Measurements from ENCODE around the gene C5AR2. TPM values are rescaled to one million over a fixed set of nuclear protein-coding genes. Genes with fewer than 3 reads are reported as not detected.
A peak's percentile ranks its signal among the peaks of the same experiment; 100 is the strongest.

The C5AR2 gene
- total RNA-seq, 2 donors from 2014 or later = 0.19 to 2.6 TPM

- no peak for ATAC-seq
Observed at GRCh38 chr19:47390533-47391488, 58.8 kb downstream of the C5AR2 start.

GRCh38 chr19:47391510-47392223 is 59.7 kb downstream of the C5AR2 start:
- no peaks in the 10 kb centered on the region for H3K36me3 Mint-ChIP-seq
- H3K4me3 Mint-ChIP-seq = no peak overlapping the region
- H3K4me1 Mint-ChIP-seq (ENCODE audit: low read depth in 2 of 2) = peaks cover 10 to 17% of the 10 kb centered on the region in 2 donors
- no peak overlapping the region for H3K27ac Mint-ChIP-seq
- DNase-seq (ENCODE audit: low spot score) (peak; percentile 77), ATAC-seq (peak; percentile 73 to 76)
- H3K9me3 Mint-ChIP-seq = no peaks in the 10 kb centered on the region
- peaks cover 11 to 25% of the 10 kb centered on the region in 2 donors for H3K27me3 Mint-ChIP-seq

More at GRCh38 chr19:47390533-47391488, 58.8 kb downstream of the C5AR2 start:
- H3K27me3 Mint-ChIP-seq = peaks cover 11 to 20% of the 10 kb centered on the region in 2 donors
- H3K36me3 Mint-ChIP-seq = no peaks in the 10 kb centered on the region
- H3K9me3 Mint-ChIP-seq = no peaks in the 10 kb centered on the region
- no peak for DNase-seq (ENCODE audit: low spot score)
- H3K27ac Mint-ChIP-seq = peak overlapping the region; percentile 47 to 66
- H3K4me1 Mint-ChIP-seq (ENCODE audit: low read depth in 2 of 2) = peaks cover 10 to 17% of the 10 kb centered on the region in 2 donors
- no peak overlapping the region for H3K4me3 Mint-ChIP-seq

Other genes with a start within 250 kb of the C5AR2 start
- gene ZC3H4, start 218.4 kb upstream of the C5AR2 start, total RNA-seq = 100 to 1,000 TPM; 150 to 169 TPM
- 100 to 1,000 TPM in 1 of 2 donors, 10 to 100 TPM in 1; 95.6 to 158 TPM for gene SAE1, start 201.3 kb upstream of the C5AR2 start, total RNA-seq
- 1 to 10 TPM; 4.8 to 9.7 TPM for gene BBC3, start 101.0 kb upstream of the C5AR2 start, total RNA-seq
- gene CCDC9, start 75.7 kb upstream of the C5AR2 start, total RNA-seq = 10 to 100 TPM; 42.8 to 58.4 TPM
- 10 to 100 TPM; 14.0 to 16.1 TPM for gene INAFM1, start 57.3 kb upstream of the C5AR2 start, total RNA-seq
- 1 to 10 TPM; 1.3 to 7.6 TPM for gene C5AR1, start 22.3 kb upstream of the C5AR2 start, total RNA-seq
- gene DHX34, start 17.1 kb downstream of the C5AR2 start, total RNA-seq = 10 to 100 TPM; 17.7 to 43.9 TPM
- gene MEIS3, start 87.4 kb downstream of the C5AR2 start, total RNA-seq = not detected
- gene SLC8A2, start 139.7 kb downstream of the C5AR2 start, total RNA-seq = not detected
- 10 to 100 TPM in 1 of 2 donors, 1 to 10 TPM in 1; 4.9 to 11.4 TPM for gene KPTN, start 152.0 kb downstream of the C5AR2 start, total RNA-seq
- 10 to 100 TPM; 69.9 to 78.8 TPM for gene NAPA, start 182.9 kb downstream of the C5AR2 start, total RNA-seq
- gene ZNF541, start 241.0 kb downstream of the C5AR2 start, total RNA-seq = under 1 TPM in 1 of 2 donors, not detected in 1; 0.10 TPM

Measured in natural killer cell treated with Interleukin-12 subunit alpha and Interleukin-12 subunit beta and Interleukin-15 and Interleukin-18, amount 100 ng/mL, for 72 hours (primary cell).